NAMALWA (cell line): Measurements from ENCODE around the gene ARL5A.

Experiments used
- DNase-seq: peaks from one replicate; pipeline ENCODE4 v3.0.0-alpha.2; 2015; ENCODE audit warnings: low spot score

The ARL5A gene

GRCh38 chr2:151840216-151841046 lies 12.2 kb upstream of the ARL5A start:
- DNase-seq, result no peak

- DNase-seq, result no peak
Observed at GRCh38 chr2:151837926-151838325, 9.7 kb upstream of the ARL5A start.

GRCh38 chr2:151833984-151834383 lies 5.8 kb upstream of the ARL5A start:
- no peak for DNase-seq

DNA sequence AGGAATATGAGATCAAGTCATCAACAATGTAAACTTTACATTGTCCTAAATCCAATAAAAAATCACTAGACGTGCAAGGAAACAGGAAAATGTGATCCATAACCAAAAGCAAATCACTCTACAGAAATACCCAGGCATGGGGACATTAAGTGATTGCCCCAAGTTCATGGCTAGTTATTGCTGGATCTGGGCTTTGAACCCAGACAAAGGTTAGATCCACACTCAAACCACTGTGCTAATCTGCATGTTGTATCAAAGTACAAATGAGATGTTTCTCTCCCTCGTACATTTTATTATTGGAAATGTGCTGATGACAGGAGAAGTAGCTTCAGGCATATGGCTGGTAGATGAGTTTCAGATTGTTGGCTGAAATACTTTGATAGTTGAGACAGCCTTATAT lies 2.7 kb upstream of the ARL5A start:
- no peak for DNase-seq

DNA sequence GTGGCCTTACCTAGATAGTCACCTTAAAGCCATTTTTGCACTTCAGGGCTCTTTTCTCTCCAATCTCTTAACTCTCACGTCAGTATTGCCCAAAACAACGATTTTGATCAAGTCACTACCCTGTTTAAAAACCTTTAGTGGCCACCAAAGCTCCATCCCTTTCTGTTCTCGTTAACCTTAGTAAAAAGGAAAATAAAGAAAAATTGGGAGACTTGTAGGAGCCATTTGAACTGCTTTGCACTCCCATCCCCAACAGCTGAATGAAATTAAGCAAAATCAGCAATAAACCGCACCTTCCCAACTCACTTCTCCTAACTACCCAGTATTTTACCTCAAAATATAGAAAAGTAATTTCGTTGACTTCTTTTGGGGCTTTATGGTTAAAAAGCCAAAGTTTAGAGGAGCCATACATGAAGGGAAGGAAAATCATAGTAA lies 686 bp upstream of the ARL5A start:
- no peak for DNase-seq

DNA sequence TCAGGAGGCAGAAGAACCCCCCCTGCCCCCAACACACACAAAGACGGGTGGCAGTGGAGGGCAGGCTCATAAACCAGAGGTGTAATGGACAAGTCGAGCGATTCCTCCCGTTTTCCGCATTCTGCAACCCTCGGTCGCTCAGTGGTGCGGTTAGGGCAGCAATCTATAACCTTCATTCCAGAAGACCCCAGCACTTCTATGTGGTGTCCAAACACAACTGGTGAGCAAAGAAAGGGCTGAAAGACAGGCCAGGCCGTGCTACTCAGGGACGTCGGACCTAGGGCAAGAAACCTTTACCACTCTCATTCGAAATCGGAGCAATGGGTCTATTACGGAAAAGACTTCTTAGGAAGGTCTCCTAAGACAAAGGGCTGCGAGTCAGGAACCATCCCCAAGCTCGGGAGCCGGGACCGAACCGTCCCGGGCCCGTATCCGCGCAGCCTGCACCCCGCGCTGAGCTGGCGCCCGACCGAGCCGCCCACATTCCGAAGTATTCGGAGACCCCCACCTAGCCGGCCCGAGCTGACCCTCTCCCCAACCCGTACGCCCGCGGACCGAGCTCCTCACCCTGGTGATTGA lies 568 bp downstream of the ARL5A start:
- DNase-seq, result peak; percentile 57

DNA sequence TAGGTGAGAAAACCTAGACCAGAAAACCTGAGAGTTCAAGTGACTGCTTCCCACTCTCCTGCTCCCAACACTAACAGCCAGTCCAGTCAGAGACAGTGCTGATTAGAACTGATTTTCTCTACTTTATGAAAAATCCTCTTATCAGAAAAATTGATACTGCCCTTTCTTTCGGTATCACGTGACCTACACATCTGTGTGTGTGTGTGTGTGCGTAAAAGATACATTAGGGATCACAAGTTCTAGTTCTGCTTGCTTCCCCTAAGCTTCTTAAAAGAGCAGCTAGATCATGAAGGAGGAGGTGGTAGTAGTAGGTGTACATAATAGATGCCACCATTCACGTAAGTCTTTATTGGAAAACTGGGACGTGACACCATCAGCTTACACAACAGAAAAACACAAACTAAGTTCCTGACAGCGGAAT lies 1.5 kb downstream of the ARL5A start:
- peak; percentile 54 for DNase-seq

DNA sequence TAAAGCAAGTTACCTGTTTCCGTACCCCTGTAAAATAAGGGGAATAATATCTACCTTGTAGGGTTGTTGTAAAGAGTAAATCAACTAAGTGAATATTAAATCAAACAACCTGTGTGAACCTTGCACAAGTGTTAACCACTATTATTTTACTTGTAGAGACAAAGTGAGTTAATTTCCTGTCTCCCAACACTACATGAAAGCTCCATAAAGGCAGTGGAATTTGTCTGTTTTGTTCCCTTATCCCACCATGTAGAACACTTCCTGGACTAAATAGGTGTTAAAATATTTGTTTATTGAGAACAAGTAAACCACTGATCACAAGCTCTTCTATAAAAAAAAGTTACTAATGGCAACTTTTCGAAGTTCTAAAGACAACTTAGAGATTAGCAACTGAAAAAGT lies 3.3 kb downstream of the ARL5A start:
- DNase-seq, result no peak

DNA sequence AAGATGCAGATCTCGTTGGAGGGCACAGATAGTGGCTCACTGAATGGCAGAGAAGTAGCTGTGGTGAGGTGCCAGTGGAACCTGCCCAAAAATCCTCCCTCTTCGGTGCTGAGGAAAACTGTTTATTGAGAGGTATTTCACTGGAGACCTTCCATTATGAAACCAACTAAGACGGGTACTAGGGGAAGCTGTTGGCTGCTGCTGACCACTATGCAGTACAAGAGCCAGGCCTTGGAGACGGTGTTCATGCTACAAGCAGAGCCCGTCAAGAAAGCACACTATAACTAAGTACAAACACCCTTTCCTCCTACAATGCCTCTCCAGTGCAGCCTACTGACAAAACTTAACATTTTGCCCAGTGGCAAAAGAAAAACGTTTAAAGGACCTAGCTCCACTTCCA lies 4.6 kb downstream of the ARL5A start:
- DNase-seq, result no peak

DNA sequence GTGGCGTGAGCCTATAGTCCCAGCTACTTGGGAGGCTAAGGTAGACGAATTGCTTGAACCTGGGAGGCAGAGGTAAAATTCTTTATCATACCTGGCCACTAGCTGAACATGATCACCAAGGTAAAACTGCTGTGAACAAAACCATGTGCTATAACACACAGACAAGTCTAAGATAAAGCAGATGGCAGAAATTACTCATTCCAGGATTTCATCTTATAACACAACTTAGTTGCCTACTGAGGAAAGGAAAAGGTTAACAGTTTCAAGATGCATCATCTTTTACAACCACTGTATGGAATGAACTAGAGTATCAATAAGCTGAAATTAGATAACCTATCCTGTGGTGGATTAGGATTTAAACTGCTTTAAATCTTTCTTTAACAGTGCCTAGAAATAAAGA lies 8.3 kb downstream of the ARL5A start:
- DNase-seq, result no peak

- no peak for DNase-seq
Observed at GRCh38 chr2:151817929-151818328, 10.3 kb downstream of the ARL5A start.

GRCh38 chr2:151816843-151817242 lies 11.4 kb downstream of the ARL5A start:
- no peak for DNase-seq

- no peak for DNase-seq
Observed at GRCh38 chr2:151815821-151816489, 12.3 kb downstream of the ARL5A start.

DNA sequence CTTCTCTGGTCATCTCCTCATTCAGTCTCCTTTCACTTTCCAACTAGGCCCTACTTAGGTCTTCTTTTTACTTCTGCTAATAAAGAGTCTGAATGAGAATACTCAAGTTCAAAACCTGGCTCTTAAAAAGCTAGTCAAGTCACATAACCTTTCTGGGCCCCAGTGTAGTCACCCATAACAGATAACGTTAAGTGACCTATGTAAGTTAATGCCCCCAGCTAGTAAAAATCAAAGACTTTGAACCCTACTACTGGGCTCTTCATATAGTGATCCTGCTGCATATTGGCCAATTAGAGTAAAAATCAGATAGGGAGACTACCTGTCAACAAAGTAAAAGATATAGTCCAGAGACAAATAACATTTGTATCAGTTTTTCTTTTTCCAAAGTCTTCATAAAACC lies 17.7 kb downstream of the ARL5A start:
- no peak for DNase-seq

- DNase-seq, result no peak
Observed at GRCh38 chr2:151809073-151809383, 19.2 kb downstream of the ARL5A start.

DNA sequence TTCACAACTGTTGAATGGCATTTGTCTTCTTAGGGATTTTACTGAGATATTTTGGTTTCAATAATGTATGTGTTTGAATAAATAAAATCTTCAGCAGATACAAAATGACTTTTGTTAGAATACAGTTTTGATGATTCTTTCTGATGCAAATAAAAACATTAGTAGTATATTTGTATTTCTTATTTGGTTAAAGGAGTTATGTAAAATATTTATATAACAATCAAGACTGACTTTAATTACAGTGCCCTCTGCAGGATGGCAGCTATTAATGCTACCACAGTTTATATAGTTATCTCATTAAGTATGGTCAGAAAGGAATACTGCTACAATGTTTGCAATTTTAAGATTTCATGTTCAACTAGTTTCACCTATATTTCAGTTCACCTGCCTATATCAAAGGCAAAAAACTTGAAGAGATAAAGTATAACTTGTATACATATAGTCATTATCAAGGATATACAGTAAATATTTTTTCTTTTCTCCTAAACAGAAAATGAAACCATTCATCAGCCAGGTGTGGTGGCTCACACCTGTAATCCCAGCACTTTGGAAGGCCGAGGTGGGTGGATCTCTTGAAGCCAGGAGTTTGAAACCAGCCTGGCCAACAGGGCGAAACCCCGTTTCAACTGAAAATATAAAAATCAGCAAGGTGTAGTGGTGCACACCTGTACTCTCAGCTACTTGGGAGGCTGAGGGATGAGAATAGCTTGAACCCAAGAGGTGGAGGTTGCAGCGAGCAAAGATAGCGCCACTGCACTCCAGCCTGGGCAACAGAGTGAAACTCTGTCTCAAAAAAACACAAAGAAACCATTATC lies 19.8 kb downstream of the ARL5A start:
- peak; percentile 48 for DNase-seq

DNA sequence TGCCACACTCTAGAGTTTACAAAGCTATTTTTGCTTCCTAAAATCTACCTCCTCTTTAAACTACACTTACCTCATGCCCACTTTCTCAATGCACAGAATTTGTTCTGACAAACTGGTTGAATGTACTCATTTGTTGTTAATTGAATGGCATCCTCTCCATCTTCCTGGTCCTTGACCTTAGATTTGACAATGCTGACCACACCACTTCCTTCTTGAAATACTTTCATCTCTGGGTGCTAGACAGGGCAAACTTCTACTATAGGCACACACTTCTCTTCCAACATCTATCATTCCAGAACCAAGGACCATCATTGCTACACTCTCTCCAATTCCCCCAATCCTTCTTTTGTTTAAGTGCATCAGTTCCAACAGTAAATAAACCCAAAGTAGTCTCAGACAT lies 22.3 kb downstream of the ARL5A start:
- no peak for DNase-seq

DNA sequence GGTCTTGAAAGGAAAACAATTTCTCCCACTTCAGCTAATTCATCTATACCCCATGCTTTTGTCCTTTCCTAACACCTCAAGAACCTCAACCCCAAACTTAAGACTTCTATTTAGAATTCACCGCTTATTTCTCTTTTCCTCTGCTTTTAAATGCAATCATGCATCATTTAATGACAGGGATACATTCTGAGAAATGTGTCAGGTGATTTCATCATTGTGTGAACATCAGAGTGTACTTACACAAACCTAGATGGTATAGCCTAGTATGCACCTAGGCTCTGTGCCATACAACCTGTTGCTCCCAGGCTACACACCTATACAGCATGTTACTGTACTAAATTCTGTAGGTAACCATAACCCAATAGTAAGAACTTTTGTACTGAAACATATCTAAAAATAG lies 22.9 kb downstream of the ARL5A start:
- DNase-seq, result no peak

GRCh38 chr2:151803811-151804210 lies 24.4 kb downstream of the ARL5A start:
- DNase-seq, result no peak

- DNase-seq, result no peak
Observed at GRCh38 chr2:151802315-151802714, 25.9 kb downstream of the ARL5A start.

- no peak for DNase-seq
Observed at GRCh38 chr2:151799886-151800292, 28.3 kb downstream of the ARL5A start.

DNA sequence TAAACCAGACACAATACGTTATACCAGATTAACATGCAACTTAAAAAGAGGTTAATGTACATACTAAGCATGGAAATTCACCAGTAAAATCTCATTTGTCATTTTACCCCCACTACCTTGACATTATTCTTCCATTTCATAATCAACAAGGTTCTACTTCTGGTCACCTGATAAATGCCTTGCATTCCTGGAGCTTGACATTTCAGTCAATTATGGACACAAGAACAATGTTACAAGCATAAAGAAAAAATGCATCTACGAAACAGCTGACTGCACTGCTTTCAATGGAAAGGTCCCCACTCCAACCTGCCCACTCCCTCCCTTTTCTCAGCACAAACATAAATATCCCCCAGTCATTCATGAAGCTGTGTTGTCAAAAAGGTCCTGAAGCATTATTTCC lies 31.4 kb downstream of the ARL5A start:
- no peak for DNase-seq
